ENCODE results near the gene CHKB.

GRCh38 chr22:50579752-50580151 is 2.9 kb downstream of the CHKB start:
- TF ChIP-seq CTCF (IDR thresholded peaks at IDR 0.05) = no peak
- TF ChIP-seq POLR2A (IDR thresholded peaks at IDR 0.05) = no peak

Measured in body of pancreas (tissue), 4 donors.